ENCODE measurements around the gene FAM162A. TPM values are rescaled to one million over a fixed set of nuclear protein-coding genes. Genes with fewer than 3 reads are reported as not detected.

FAM162A gene
- total RNA-seq, 1 experiment from 2014 or later: 83.9 TPM

DNA sequence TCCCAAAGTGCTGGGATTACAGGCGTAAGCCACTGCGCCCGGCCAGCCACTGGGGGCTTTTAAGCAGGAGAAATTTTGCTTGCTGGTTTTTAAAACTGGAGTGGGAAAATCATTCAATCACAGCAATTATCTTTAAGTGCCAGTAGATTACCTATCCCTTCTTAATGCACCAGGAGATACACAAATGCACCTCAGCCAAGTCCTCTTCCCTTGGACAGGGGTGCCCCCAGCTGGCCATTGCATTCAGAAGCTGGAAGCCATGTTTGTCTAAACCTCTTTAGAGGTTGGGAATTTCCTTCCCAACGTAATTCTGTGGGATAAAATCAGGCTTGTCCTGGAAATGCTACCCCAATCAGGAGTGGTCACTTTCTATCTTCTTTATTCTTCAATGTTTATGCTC lies 27.6 kb upstream of the FAM162A start:
- CTCF ChIA-PET: interaction anchor here (1.0 to 3.2 kb wide), 3 partner anchors 50 to 254 kb away, joined by 4 to 13 read pairs (median 13); no protein-coding TSS in a partner anchor
- peaks cover 12% of the 10 kb centered on the region for H3K36me3 Mint-ChIP-seq
- POLR2A ChIA-PET: no interaction called here
- TF ChIP-seq, protein P1, sequence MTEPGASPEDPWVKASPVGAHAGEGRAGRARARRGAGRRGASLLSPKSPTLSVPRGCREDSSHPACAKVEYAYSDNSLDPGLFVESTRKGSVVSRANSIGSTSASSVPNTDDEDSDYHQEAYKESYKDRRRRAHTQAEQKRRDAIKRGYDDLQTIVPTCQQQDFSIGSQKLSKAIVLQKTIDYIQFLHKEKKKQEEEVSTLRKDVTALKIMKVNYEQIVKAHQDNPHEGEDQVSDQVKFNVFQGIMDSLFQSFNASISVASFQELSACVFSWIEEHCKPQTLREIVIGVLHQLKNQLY (CRISPR knock-in tag; IDR thresholded peaks at IDR 0.05): no peak
- TF ChIP-seq, protein P2, sequence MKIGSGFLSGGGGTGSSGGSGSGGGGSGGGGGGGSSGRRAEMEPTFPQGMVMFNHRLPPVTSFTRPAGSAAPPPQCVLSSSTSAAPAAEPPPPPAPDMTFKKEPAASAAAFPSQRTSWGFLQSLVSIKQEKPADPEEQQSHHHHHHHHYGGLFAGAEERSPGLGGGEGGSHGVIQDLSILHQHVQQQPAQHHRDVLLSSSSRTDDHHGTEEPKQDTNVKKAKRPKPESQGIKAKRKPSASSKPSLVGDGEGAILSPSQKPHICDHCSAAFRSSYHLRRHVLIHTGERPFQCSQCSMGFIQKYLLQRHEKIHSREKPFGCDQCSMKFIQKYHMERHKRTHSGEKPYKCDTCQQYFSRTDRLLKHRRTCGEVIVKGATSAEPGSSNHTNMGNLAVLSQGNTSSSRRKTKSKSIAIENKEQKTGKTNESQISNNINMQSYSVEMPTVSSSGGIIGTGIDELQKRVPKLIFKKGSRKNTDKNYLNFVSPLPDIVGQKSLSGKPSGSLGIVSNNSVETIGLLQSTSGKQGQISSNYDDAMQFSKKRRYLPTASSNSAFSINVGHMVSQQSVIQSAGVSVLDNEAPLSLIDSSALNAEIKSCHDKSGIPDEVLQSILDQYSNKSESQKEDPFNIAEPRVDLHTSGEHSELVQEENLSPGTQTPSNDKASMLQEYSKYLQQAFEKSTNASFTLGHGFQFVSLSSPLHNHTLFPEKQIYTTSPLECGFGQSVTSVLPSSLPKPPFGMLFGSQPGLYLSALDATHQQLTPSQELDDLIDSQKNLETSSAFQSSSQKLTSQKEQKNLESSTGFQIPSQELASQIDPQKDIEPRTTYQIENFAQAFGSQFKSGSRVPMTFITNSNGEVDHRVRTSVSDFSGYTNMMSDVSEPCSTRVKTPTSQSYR (CRISPR knock-in tag; IDR thresholded peaks at IDR 0.05): no peak
- TF ChIP-seq, protein P3, sequence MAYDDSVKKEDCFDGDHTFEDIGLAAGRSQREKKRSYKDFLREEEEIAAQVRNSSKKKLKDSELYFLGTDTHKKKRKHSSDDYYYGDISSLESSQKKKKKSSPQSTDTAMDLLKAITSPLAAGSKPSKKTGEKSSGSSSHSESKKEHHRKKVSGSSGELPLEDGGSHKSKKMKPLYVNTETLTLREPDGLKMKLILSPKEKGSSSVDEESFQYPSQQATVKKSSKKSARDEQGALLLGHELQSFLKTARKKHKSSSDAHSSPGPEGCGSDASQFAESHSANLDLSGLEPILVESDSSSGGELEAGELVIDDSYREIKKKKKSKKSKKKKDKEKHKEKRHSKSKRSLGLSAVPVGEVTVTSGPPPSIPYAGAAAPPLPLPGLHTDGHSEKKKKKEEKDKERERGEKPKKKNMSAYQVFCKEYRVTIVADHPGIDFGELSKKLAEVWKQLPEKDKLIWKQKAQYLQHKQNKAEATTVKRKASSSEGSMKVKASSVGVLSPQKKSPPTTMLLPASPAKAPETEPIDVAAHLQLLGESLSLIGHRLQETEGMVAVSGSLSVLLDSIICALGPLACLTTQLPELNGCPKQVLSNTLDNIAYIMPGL (CRISPR knock-in tag; IDR thresholded peaks at IDR 0.05): no peak
- TF ChIP-seq, protein P4, sequence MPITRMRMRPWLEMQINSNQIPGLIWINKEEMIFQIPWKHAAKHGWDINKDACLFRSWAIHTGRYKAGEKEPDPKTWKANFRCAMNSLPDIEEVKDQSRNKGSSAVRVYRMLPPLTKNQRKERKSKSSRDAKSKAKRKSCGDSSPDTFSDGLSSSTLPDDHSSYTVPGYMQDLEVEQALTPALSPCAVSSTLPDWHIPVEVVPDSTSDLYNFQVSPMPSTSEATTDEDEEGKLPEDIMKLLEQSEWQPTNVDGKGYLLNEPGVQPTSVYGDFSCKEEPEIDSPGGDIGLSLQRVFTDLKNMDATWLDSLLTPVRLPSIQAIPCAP (CRISPR knock-in tag; IDR thresholded peaks at IDR 0.05): no peak
- TF ChIP-seq, protein P5, sequence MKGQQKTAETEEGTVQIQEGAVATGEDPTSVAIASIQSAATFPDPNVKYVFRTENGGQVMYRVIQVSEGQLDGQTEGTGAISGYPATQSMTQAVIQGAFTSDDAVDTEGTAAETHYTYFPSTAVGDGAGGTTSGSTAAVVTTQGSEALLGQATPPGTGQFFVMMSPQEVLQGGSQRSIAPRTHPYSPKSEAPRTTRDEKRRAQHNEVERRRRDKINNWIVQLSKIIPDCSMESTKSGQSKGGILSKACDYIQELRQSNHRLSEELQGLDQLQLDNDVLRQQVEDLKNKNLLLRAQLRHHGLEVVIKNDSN (CRISPR knock-in tag; IDR thresholded peaks at IDR 0.05): no peak
- TF ChIP-seq, protein P6, sequence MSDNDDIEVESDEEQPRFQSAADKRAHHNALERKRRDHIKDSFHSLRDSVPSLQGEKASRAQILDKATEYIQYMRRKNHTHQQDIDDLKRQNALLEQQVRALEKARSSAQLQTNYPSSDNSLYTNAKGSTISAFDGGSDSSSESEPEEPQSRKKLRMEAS (CRISPR knock-in tag; IDR thresholded peaks at IDR 0.05): no peak
- TF ChIP-seq ZNF416 (CRISPR knock-in tag; IDR thresholded peaks at IDR 0.05) (no peak), ZNF232 (CRISPR knock-in tag; IDR thresholded peaks at IDR 0.05) (no peak)
- TF ChIP-seq, protein P7, sequence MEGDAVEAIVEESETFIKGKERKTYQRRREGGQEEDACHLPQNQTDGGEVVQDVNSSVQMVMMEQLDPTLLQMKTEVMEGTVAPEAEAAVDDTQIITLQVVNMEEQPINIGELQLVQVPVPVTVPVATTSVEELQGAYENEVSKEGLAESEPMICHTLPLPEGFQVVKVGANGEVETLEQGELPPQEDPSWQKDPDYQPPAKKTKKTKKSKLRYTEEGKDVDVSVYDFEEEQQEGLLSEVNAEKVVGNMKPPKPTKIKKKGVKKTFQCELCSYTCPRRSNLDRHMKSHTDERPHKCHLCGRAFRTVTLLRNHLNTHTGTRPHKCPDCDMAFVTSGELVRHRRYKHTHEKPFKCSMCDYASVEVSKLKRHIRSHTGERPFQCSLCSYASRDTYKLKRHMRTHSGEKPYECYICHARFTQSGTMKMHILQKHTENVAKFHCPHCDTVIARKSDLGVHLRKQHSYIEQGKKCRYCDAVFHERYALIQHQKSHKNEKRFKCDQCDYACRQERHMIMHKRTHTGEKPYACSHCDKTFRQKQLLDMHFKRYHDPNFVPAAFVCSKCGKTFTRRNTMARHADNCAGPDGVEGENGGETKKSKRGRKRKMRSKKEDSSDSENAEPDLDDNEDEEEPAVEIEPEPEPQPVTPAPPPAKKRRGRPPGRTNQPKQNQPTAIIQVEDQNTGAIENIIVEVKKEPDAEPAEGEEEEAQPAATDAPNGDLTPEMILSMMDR (IDR thresholded peaks at IDR 0.05): no peak
- TF ChIP-seq, protein P8, sequence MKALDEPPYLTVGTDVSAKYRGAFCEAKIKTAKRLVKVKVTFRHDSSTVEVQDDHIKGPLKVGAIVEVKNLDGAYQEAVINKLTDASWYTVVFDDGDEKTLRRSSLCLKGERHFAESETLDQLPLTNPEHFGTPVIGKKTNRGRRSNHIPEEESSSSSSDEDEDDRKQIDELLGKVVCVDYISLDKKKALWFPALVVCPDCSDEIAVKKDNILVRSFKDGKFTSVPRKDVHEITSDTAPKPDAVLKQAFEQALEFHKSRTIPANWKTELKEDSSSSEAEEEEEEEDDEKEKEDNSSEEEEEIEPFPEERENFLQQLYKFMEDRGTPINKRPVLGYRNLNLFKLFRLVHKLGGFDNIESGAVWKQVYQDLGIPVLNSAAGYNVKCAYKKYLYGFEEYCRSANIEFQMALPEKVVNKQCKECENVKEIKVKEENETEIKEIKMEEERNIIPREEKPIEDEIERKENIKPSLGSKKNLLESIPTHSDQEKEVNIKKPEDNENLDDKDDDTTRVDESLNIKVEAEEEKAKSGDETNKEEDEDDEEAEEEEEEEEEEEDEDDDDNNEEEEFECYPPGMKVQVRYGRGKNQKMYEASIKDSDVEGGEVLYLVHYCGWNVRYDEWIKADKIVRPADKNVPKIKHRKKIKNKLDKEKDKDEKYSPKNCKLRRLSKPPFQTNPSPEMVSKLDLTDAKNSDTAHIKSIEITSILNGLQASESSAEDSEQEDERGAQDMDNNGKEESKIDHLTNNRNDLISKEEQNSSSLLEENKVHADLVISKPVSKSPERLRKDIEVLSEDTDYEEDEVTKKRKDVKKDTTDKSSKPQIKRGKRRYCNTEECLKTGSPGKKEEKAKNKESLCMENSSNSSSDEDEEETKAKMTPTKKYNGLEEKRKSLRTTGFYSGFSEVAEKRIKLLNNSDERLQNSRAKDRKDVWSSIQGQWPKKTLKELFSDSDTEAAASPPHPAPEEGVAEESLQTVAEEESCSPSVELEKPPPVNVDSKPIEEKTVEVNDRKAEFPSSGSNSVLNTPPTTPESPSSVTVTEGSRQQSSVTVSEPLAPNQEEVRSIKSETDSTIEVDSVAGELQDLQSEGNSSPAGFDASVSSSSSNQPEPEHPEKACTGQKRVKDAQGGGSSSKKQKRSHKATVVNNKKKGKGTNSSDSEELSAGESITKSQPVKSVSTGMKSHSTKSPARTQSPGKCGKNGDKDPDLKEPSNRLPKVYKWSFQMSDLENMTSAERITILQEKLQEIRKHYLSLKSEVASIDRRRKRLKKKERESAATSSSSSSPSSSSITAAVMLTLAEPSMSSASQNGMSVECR (CRISPR knock-in tag; IDR thresholded peaks at IDR 0.05; ENCODE audit: borderline replicate concordance): no peak
- no peaks in the 10 kb centered on the region for H3K9me3 Mint-ChIP-seq
- no peak overlapping the region for H3K27ac Mint-ChIP-seq
- peak; percentile 58 for DNase-seq (ENCODE audit: low spot score)
- H3K4me1 Mint-ChIP-seq: no peaks in the 10 kb centered on the region
- ATAC-seq: peak; percentile 80
- no peaks in the 10 kb centered on the region for H3K27me3 Mint-ChIP-seq (ENCODE audit: low read depth)
- H3K4me3 Mint-ChIP-seq: no peak overlapping the region

All from WTC11 (cell line).